Body of pancreas (tissue), 4 donors: ENCODE measurements around the gene TGFBR3. TPM values are rescaled to one million over a fixed set of nuclear protein-coding genes. Genes with fewer than 3 reads are reported as not detected.

Experiments used
- ATAC-seq: fragments of 150-250 bp; one replicate; pipeline ENCODE4 v1.9.1; 2016
- DNase-seq, 4 donors: peaks; one replicate each; pipeline ENCODE4 v3.0.0-alpha.2; 2019
- H3K27ac ChIP-seq, 4 donors: fragments of 200-600 bp; sonication (generic); 1 replicate in 3 of 4; 2 replicates in 1 of 4; pipeline versions ENCODE4 v1.5.1 to v1.6.1; 2016 to 2019; ENCODE audit warnings: mild to moderate bottlenecking in 1 of 4, mixed read lengths in 1 of 4, moderate library complexity in 1 of 4
- H3K27me3 ChIP-seq, 2 donors: fragments of 200-600 bp; sonication (generic); one replicate each; pipeline ENCODE4 v1.6.0; 2016; ENCODE audit warnings: mild to moderate bottlenecking in 1 of 2
- H3K36me3 ChIP-seq, 2 donors: fragments of 200-600 bp; sonication (generic); replicated peaks in 1 of 2; 2 replicates each; pipeline ENCODE4 v1.5.1; 2016; ENCODE audit warnings: low read depth in 2 of 2; ENCODE audit not compliant: insufficient read depth in 1 of 2
- H3K4me1 ChIP-seq: fragments of 200-600 bp; sonication (generic); one replicate; pipeline ENCODE4 v1.6.0; 2016
- H3K4me3 ChIP-seq, 2 donors: fragments of 200-600 bp; sonication (generic); 1 replicate in 1 of 2; 2 replicates in 1 of 2; pipeline ENCODE4 v1.5.1; 2016 to 2019
- H3K9me3 ChIP-seq, 3 donors: fragments of 200-600 bp; sonication (generic); 1 replicate in 2 of 3; 2 replicates in 1 of 3; pipeline ENCODE4 v1.5.1; 2016
- POLR2A ChIP-seq, 3 donors: fragments of 450-650 bp; IDR thresholded peaks; one replicate each; pipeline ENCODE4 v1.6.1; 2016; ENCODE audit warnings: antibody characterized with exemption in 3 of 3, mild to moderate bottlenecking in 2 of 3
- WGBS, 2 donors: methylation state at CpG; one replicate each; pipeline ENCODE4 v1.1.5; 2017; 5-methylcytosine and 5-hydroxymethylcytosine counted together
- intact Hi-C: fragments of 100-400 bp; cut with DNase I; formaldehyde crosslinking; loops from one replicate; pipeline ENCODE4 v1.15.1; 2023
- total RNA-seq, 2 donors: library from RNA; depleted of rRNA; stranded (reverse); fragments of >200 nt; gene quantifications; one replicate each; pipeline ENCODE4 v1.1.0, GENCODE V29; 2016
- TF ChIP-seq, protein P1 (sequence below), 7 experiments: fragments of 450-650 bp in 4 of 7; fragments of 200-600 bp in 3 of 7; sonication (generic) in 3 of 7; IDR thresholded peaks; one replicate each; pipeline ENCODE4 v1.5.1; 2016 to 2019; ENCODE audit warnings: antibody characterized with exemption in 7 of 7

The TGFBR3 gene
- total RNA-seq, 2 donors from 2014 or later: 52.4 to 63.6 TPM

DNA sequence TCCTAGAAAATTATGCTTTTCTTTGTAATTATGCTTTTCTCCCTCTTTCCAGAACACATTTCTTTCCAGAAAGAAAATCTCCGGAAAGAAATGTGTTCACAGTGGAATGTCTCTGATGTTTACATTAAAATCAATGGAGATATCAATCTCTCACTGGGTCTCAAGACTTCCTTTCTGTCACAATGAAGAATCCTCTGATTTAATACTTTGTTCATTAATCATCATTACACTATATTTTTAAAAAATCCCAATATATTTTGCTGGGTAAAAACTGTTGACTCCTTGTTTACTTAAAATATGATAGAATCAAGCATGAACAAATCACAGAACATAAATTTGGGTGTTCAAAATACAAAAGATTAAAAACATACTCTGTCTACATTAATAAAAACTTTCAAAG lies 26.3 kb upstream of the TGFBR3 start:
- TF ChIP-seq POLR2A (IDR thresholded peaks at IDR 0.05): no peak

DNA sequence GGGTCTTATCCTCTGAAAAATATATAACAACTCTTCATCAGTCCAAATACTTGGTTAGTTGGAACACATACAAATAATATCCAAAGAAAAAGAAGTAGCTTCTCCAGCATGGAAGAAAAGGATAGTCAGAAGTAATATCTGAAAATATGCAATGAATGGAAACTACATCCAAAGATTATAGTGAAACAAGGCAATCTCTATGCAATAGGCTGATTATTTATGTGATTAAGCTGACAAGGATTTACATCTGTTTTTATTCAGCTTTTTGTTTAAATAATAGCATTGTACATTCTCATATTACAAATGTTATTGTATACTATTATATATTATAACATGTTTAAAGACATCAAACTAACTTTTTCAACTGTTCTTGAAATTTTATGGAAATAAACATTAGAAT lies 15.3 kb upstream of the TGFBR3 start:
- intact Hi-C loops: no loop called here
- TF ChIP-seq, protein P1, sequence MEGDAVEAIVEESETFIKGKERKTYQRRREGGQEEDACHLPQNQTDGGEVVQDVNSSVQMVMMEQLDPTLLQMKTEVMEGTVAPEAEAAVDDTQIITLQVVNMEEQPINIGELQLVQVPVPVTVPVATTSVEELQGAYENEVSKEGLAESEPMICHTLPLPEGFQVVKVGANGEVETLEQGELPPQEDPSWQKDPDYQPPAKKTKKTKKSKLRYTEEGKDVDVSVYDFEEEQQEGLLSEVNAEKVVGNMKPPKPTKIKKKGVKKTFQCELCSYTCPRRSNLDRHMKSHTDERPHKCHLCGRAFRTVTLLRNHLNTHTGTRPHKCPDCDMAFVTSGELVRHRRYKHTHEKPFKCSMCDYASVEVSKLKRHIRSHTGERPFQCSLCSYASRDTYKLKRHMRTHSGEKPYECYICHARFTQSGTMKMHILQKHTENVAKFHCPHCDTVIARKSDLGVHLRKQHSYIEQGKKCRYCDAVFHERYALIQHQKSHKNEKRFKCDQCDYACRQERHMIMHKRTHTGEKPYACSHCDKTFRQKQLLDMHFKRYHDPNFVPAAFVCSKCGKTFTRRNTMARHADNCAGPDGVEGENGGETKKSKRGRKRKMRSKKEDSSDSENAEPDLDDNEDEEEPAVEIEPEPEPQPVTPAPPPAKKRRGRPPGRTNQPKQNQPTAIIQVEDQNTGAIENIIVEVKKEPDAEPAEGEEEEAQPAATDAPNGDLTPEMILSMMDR (IDR thresholded peaks at IDR 0.05): no peak
- no peak for TF ChIP-seq POLR2A (IDR thresholded peaks at IDR 0.05)
- ATAC-seq (no peak), DNase-seq (no peak)
- Histone ChIP-seq H3K4me3 (no peak overlapping the region), H3K36me3 (no peaks in the 10 kb centered on the region), H3K4me1 (no peaks in the 10 kb centered on the region), H3K27me3 (no peaks in the 10 kb centered on the region), H3K27ac (no peak overlapping the region), H3K9me3 (no peaks in the 10 kb centered on the region)

More for the DNA sequence above, 26.3 kb upstream of the TGFBR3 start:
- intact Hi-C loops: no loop called here
- no peaks in the 10 kb centered on the region for H3K27me3 ChIP-seq
- no peak for ATAC-seq
- WGBS, 2 donors: 34 to 63% methylated on average over 1 of the region's 1 CpG
- no peak overlapping the region for H3K27ac ChIP-seq
- H3K9me3 ChIP-seq: no peaks in the 10 kb centered on the region
- H3K4me1 ChIP-seq: no peaks in the 10 kb centered on the region
- no peaks in the 10 kb centered on the region for H3K36me3 ChIP-seq
- H3K4me3 ChIP-seq: no peak overlapping the region
- no peak for DNase-seq

DNA sequence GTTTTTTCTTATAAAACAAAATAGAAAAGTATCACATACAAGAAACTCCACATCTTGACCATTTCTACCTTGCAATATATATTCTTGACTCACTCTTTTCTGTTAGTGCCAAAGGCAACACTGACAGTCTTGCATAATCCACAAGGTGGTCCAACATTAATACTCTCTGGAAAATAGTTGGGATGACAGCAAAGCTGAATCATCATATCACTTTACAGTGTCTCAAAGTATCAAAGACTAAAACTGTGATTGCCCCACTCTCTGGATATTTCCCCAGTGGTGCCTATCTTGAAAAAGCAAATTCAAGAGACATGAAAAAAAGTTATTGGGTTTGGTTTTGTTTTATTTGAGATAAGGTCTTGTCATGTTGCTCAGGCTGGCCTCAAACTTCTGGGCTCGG lies 14.6 kb upstream of the TGFBR3 start:
- Histone ChIP-seq H3K36me3 (no peaks in the 10 kb centered on the region), H3K4me1 (no peaks in the 10 kb centered on the region), H3K27ac (no peak overlapping the region), H3K9me3 (no peaks in the 10 kb centered on the region), H3K4me3 (no peak overlapping the region), H3K27me3 (no peaks in the 10 kb centered on the region)
- TF ChIP-seq, protein P1 (IDR thresholded peaks at IDR 0.05): no peak
- intact Hi-C loops: no loop called here
- ATAC-seq (no peak), DNase-seq (no peak)
- WGBS, 2 donors: 94 to 96% methylated on average over 1 of the region's 1 CpG

DNA sequence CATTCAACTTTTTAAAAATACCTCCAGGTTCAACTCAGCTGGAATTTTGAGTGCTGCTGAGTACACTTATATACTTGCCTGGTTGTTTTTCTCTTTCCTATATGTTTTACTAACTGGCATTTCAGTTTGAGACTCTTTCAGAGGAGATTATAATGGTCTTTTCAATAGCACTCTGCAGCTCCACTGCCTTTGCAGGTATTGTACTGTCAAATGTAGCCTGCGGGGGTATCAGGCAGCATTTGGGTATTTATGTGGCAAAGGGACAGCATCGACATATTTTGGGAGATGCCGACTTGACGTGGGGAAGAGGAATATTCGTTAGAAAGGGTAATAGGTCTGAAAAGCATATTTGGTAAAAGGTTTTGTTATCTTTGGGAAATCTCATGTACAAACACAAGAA lies 11.1 kb upstream of the TGFBR3 start:
- WGBS, 2 donors: 81 to 85% methylated on average over 5 of the region's 5 CpGs
- no peak for TF ChIP-seq POLR2A (IDR thresholded peaks at IDR 0.05)
- TF ChIP-seq, protein P1 (IDR thresholded peaks at IDR 0.05): no peak
- Histone ChIP-seq H3K4me3 (no peak overlapping the region), H3K36me3 (no peaks in the 10 kb centered on the region), H3K27ac (no peak overlapping the region), H3K4me1 (no peaks in the 10 kb centered on the region), H3K27me3 (no peaks in the 10 kb centered on the region), H3K9me3 (no peaks in the 10 kb centered on the region)
- intact Hi-C loops: no loop called here
- DNase-seq (no peak), ATAC-seq (no peak)

DNA sequence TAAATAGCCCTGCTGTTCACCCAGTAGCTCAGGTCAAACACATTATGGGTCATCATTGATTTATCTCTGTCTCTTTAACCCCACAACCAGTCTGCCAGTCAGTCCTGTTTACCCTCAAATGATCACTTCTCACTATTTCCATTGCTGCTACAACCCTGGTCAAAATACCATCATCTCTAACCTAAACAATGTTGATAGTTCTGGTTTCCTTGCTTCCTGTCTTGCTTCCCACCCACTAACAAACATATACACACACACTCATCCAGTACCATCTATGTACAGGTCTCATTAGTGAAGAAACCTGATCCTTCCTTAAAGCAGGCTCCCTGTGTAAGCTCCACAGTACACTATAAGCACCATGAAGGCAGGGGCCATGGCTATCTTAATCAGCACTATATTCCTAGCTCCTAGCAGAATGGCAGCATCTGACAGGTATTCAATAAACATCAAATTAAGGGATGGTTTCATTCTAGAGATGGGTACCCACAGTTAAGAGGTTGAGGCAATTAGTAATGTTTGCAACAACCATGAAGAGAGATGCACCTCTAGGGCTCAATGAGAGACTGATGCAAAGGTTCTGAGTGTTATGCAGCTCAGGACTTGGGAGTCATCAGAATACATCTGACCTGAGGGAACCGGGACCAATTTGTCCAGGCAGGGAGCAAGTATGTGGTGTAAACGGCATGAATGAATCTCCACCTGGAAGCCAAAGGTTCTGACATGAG lies 10.0 kb upstream of the TGFBR3 start:
- ATAC-seq: no peak
- intact Hi-C loops: no loop called here
- no peak for DNase-seq
- no peak overlapping the region for H3K4me3 ChIP-seq
- no peak for TF ChIP-seq POLR2A (IDR thresholded peaks at IDR 0.05)
- H3K9me3 ChIP-seq: no peaks in the 10 kb centered on the region
- no peaks in the 10 kb centered on the region for H3K36me3 ChIP-seq
- H3K4me1 ChIP-seq: no peaks in the 10 kb centered on the region
- WGBS, 2 donors: 18 to 25% methylated on average over 2 of the region's 2 CpGs
- H3K27me3 ChIP-seq: no peaks in the 10 kb centered on the region
- no peak overlapping the region for H3K27ac ChIP-seq
